ENCODE data around the gene NCOA7.
"Not testable (repeated sequence)": the region's sequence is repeated elsewhere in the genome, so short reads cannot be mapped to it uniquely, and the experiment has no call there.

The NCOA7 gene

GRCh38 chr6:125753218-125753936 lies 37.4 kb upstream of the NCOA7 start:
- DNase-seq (ENCODE audit: low spot score): no peak

- no peak for DNase-seq (ENCODE audit: low spot score)
Observed at GRCh38 chr6:125753937-125754259, 36.9 kb upstream of the NCOA7 start.

- no peak for DNase-seq (ENCODE audit: low spot score)
Observed at GRCh38 chr6:125754566-125754965, 36.2 kb upstream of the NCOA7 start.

GRCh38 chr6:125759184-125759902 lies 31.4 kb upstream of the NCOA7 start:
- DNase-seq (ENCODE audit: low spot score): no peak

GRCh38 chr6:125759959-125760457 lies 30.8 kb upstream of the NCOA7 start:
- no peak for DNase-seq (ENCODE audit: low spot score)

- no peak for DNase-seq (ENCODE audit: low spot score)
Observed at GRCh38 chr6:125764121-125764671, 26.6 kb upstream of the NCOA7 start.

- DNase-seq (ENCODE audit: low spot score): no peak
Observed at GRCh38 chr6:125765944-125766343, 24.8 kb upstream of the NCOA7 start.

DNA sequence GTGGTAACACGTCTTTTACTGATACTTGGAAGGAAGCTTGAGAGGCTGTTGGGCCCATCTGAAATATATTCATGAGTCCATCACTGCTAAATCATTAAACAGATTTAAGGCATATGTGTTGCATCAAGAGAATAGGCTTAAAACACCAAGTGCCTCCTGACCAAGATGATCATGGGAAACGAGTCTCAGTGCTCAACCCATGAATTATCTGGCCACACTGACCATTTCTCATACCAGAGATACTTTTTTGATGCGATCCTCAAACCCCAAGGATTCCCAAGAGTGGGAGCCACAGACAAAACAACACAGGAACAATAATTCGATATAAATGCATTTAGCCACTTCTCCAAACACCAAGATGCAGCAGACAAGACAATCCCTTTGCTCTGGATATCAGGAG lies 24.1 kb upstream of the NCOA7 start:
- DNase-seq (ENCODE audit: low spot score): no peak

DNA sequence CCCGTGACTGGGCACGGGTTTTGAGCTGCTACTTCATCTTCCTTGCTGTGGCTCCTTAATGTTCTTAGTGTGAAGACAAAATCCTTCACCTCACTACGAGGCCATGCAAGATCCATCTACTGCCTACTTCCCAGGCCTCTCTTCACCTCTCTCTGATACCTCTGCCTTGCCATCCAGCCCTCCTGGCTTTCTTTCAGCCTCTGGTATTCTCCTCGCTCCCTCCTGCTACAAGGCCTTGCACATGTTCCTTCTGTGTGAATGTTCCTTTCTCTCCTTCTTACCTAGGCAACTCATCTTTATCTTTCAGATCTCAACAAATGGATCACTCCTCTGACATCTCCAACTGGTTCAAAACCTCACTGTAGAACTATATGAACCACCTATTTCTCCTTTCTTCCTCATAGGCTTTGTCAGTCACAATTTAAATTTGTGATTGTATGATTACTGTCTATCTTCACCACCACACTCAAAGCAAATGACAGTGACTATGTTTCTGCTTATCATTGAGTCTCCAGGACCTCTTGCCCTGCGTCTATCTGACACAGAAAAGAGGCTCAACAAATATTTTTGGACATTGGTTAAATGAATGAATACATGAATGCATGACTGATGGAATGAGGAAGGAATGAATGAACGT lies 21.5 kb upstream of the NCOA7 start:
- no peak for DNase-seq (ENCODE audit: low spot score)

GRCh38 chr6:125773387-125774341 lies 17.1 kb upstream of the NCOA7 start:
- no peak for DNase-seq (ENCODE audit: low spot score)

- not testable (repeated sequence) for DNase-seq (ENCODE audit: low spot score)
Observed at GRCh38 chr6:125776107-125776826, 14.5 kb upstream of the NCOA7 start.

- peak; percentile 93 for DNase-seq (ENCODE audit: low spot score)
Observed at GRCh38 chr6:125779924-125780539, 10.7 kb upstream of the NCOA7 start.

DNA sequence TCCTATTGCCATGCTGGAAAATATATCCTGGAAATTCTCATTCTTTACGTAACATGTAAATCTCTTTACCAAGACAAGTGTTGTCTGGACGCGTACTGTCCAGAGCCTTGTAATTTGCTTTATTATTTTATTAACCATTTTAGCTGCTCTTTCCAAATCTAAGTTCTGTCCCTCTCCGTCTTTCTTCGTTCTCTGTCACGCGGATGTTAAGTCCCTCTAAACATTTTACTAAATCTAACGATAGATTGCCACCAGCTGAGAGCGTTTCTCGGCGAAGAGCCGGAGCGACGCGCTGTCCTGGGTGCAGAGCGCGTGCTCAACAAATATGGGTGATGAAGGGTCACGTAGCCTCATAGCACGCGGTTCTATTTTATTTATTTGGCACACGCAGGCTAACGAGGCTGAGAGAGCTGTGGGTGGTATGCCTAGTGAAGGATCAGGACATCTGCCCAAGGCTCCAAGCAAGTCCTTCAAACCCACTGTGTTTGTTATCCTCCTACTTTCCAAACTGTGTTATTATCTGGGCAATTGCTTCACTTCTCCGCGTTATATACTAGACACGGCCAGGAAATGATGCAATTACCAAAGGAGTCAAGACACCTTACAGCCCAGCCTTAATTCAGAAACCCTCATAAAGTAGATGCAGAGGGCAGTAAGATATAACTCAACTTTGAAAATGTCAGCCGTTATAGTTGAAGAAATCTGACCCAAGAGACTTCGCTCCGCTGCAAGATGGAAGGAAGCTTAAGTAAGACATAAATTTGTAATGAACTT lies 10.0 kb upstream of the NCOA7 start:
- DNase-seq (ENCODE audit: low spot score): peak; percentile 76

DNA sequence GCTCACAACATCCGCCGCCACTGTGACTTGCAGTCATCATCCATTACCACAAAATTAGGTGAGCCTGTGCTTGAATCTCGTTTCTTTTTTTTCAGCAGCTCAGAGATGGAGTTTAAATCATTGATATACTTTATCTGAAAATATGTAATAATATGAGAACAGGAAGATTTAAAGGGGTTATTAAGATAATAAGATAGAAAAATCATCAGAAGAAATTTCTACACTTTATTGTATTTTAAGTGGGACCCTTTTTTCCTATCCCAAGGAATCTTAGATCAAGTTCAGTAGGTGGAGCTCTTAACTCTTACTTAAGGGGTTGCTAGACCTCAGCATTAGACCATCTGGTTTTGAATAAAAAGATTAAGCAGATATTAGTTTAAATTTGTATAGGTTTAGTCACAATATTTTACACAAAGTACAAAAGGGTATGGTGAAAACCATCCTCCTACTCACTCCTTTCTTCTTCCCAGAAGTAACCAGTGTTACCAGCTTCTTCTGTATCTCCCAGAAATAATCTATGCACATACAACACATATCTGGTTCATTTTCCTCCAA lies 9.4 kb upstream of the NCOA7 start:
- DNase-seq (ENCODE audit: low spot score): no peak

GRCh38 chr6:125784365-125784764 lies 6.4 kb upstream of the NCOA7 start:
- no peak for DNase-seq (ENCODE audit: low spot score)

GRCh38 chr6:125787791-125788190 lies 3.0 kb upstream of the NCOA7 start:
- no peak for DNase-seq (ENCODE audit: low spot score)

DNA sequence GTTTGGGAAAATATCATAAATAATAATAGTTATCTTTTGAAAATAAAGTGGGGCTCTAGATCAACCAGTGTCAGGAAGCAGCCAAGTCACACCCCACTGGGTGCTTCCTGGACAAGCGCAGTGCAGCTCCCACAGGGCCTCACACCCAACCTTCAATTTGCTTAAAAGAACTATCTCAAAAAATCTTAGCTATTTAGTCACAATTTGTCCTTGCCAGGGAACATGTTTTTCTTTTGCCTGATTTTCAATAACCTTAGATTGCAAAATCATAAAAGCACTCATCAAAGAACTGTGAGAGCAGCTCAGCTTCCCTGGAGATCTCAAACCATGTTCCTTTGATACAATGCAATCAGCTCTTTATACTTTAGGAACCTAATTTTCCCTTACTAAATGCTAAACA lies 1.6 kb upstream of the NCOA7 start:
- no peak for DNase-seq (ENCODE audit: low spot score)

DNA sequence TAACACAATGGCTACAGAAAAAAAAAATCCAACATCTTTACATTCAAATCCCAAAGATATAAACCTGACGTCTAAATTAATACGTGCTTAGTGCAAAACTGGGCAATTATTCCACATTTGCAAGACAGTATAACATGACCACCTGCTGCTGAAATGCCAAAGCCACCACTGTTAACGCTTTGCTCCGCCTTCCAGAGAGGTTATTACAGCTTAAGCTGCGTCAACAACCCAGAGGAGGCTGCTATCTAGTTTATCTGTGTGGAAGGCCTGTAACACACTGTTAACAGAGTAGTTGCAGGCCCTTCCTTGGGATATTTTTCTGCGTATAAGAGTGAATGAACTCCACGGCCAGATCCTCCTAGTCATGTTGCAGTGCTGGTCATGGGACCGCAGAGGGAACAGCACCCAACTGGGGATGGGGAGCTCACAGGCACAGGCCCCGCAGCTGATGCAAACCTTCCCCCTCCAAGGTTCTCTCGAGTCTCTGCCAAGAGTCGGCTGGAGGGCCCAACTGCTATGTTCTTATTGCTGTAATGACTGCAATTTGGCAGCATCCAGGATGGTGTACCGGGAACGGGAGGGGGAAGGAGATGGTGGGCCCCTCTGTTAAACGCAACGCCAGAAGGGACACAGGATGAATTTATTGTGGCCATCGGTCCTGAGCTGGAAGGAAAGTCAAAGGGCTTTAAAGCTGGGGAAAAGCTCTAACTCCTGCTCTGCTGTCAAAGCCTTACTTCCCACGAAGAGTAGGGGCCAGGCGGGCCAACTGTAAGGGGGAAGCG lies 993 bp upstream of the NCOA7 start:
- no peak for DNase-seq (ENCODE audit: low spot score)
